H9 (cell line): ENCODE data around the gene FAM174B. TPM values are rescaled to one million over a fixed set of nuclear protein-coding genes. Genes with fewer than 3 reads are reported as not detected.

ENCODE experiments used
- DNase-seq: peaks from one replicate; pipeline ENCODE4 v3.0.0-alpha.2; 2017
- H2AFZ ChIP-seq: one replicate; pipeline ENCODE4 v1.6.1; 2013; ENCODE audit warnings: mild to moderate bottlenecking, low read length, control low read depth, moderate library complexity
- H2AK5ac ChIP-seq: 2 replicates; pipeline ENCODE4 v1.6.1; 2013; ENCODE audit warnings: low read length, control low read depth, mixed read lengths; ENCODE audit not compliant: insufficient read length
- H2BK120ac ChIP-seq: one replicate; pipeline ENCODE4 v1.6.1; 2013; ENCODE audit warnings: low read depth, mild to moderate bottlenecking, low read length, control low read depth, inconsistent platforms; ENCODE audit not compliant: poor library complexity, severe bottlenecking
- H2BK12ac ChIP-seq: 2 replicates; pipeline ENCODE4 v1.6.1; 2013; ENCODE audit warnings: low read length, control low read depth, mixed read lengths, low read depth; ENCODE audit not compliant: insufficient read length
- H2BK15ac ChIP-seq: 2 replicates; pipeline ENCODE4 v1.6.1; 2013; ENCODE audit warnings: low read depth, low read length, control low read depth
- H2BK20ac ChIP-seq: one replicate; pipeline ENCODE4 v1.6.1; 2013; ENCODE audit warnings: low read depth, mild to moderate bottlenecking, low read length, control low read depth, inconsistent platforms; ENCODE audit not compliant: poor library complexity, severe bottlenecking
- H2BK5ac ChIP-seq: 2 replicates; pipeline ENCODE4 v1.6.1; 2013; ENCODE audit warnings: low read length, control low read depth, mixed read lengths; ENCODE audit not compliant: insufficient read length
- H3K14ac ChIP-seq: 2 replicates; pipeline ENCODE4 v1.6.1; 2013; ENCODE audit warnings: low read length, control low read depth; ENCODE audit not compliant: insufficient read depth
- H3K18ac ChIP-seq: 2 replicates; pipeline ENCODE4 v1.6.1; 2013; ENCODE audit warnings: low read depth, mild to moderate bottlenecking, mixed read lengths, low read length, control low read depth; ENCODE audit not compliant: insufficient read length
- H3K23ac ChIP-seq: 2 replicates; pipeline ENCODE4 v1.6.1; 2013; ENCODE audit warnings: low read length, control low read depth, mixed read lengths, low read depth; ENCODE audit not compliant: insufficient read length
- H3K23me2 ChIP-seq: 2 replicates; pipeline ENCODE4 v1.6.1; 2013; ENCODE audit warnings: low read depth, mild to moderate bottlenecking, mixed read lengths, low read length, control low read depth; ENCODE audit not compliant: insufficient read length, poor library complexity, severe bottlenecking
- H3K27ac ChIP-seq: 2 replicates; pipeline ENCODE4 v1.5.1; 2013; ENCODE audit warnings: low read length, control low read depth, mixed read lengths, low read depth; ENCODE audit not compliant: insufficient read length
- H3K27me3 ChIP-seq: 2 replicates; pipeline ENCODE4 v1.6.1; 2013; ENCODE audit warnings: low read length, control low read depth, inconsistent platforms; ENCODE audit not compliant: insufficient read depth
- H3K4ac ChIP-seq: 2 replicates; pipeline ENCODE4 v1.6.1; 2013; ENCODE audit warnings: low read depth, mild to moderate bottlenecking, control low read depth, inconsistent platforms, low read length, moderate library complexity
- H3K4me1 ChIP-seq: 2 replicates; pipeline ENCODE4 v1.6.1; 2013; ENCODE audit warnings: low read length, control low read depth, inconsistent platforms; ENCODE audit not compliant: insufficient read depth
- H3K4me2 ChIP-seq: 2 replicates; pipeline ENCODE4 v1.6.1; 2013; ENCODE audit warnings: low read length, control low read depth, mixed read lengths; ENCODE audit not compliant: insufficient read length, insufficient read depth
- H3K56ac ChIP-seq: 2 replicates; pipeline ENCODE4 v1.6.1; 2013; ENCODE audit warnings: low read depth, mild to moderate bottlenecking, mixed read lengths, low read length, control low read depth; ENCODE audit not compliant: insufficient read length
- H3K79me1 ChIP-seq: 2 replicates; pipeline ENCODE4 v1.6.1; 2013; ENCODE audit warnings: low read depth, mild to moderate bottlenecking, moderate library complexity, low read length, control low read depth, inconsistent platforms; ENCODE audit not compliant: insufficient read depth, poor library complexity, severe bottlenecking
- H3K79me2 ChIP-seq: 2 replicates; pipeline ENCODE4 v1.6.1; 2013; ENCODE audit warnings: low read length, control low read depth, inconsistent platforms; ENCODE audit not compliant: insufficient read depth
- H3K9ac ChIP-seq: 2 replicates; pipeline ENCODE4 v1.6.1; 2013; ENCODE audit warnings: low read length, control low read depth, mixed read lengths; ENCODE audit not compliant: insufficient read length; ENCODE audit errors: extremely low read depth
- H3K9me3 ChIP-seq: one replicate; pipeline ENCODE4 v1.6.1; 2013; ENCODE audit warnings: low read depth, low read length, inconsistent platforms; ENCODE audit not compliant: control insufficient read depth
- H3T11ph ChIP-seq: one replicate; pipeline ENCODE4 v1.6.1; 2013; ENCODE audit warnings: mild to moderate bottlenecking, low read length, control low read depth, inconsistent platforms
- H4K20me1 ChIP-seq: one replicate; pipeline ENCODE4 v1.6.1; 2013; ENCODE audit not compliant: control insufficient read depth, insufficient read length, insufficient read depth
- H4K5ac ChIP-seq: 2 replicates; pipeline ENCODE4 v1.6.1; 2013; ENCODE audit warnings: low read depth, mild to moderate bottlenecking, mixed read lengths, low read length, control low read depth; ENCODE audit not compliant: insufficient read length
- H4K8ac ChIP-seq: replicated peaks from 2 replicates; pipeline ENCODE4 v1.6.1; 2013; ENCODE audit warnings: low read length, control low read depth, mixed read lengths, low read depth; ENCODE audit not compliant: insufficient read length
- H4K91ac ChIP-seq: 2 replicates; pipeline ENCODE4 v1.6.1; 2013; ENCODE audit warnings: low read depth, mild to moderate bottlenecking, moderate library complexity, mixed read lengths, low read length, control low read depth; ENCODE audit not compliant: insufficient read length
- H3K27ac Mint-ChIP-seq, 3 experiments: 2 replicates in 2 of 3; 3 replicates in 1 of 3; pipeline ENCODE4 v1.8.0; 2020 to 2021; ENCODE audit warnings: mixed read lengths in 3 of 3, mild to moderate bottlenecking in 1 of 3, moderate library complexity in 1 of 3
- H3K27me3 Mint-ChIP-seq: 2 replicates; pipeline ENCODE4 v1.8.0; 2021; ENCODE audit warnings: low read depth, mild to moderate bottlenecking, moderate library complexity, mixed read lengths
- H3K36me3 Mint-ChIP-seq, 3 experiments: 2 replicates in 2 of 3; 3 replicates in 1 of 3; pipeline ENCODE4 v1.8.0; 2020 to 2021; ENCODE audit warnings: low read depth in 3 of 3, mixed read lengths in 3 of 3; ENCODE audit not compliant: insufficient read depth in 1 of 3
- H3K4me1 Mint-ChIP-seq, 2 experiments: 2 replicates each; pipeline ENCODE4 v1.8.0; 2020; ENCODE audit warnings: mixed read lengths in 2 of 2
- H3K4me3 Mint-ChIP-seq, 2 experiments: 2 replicates in 1 of 2; 3 replicates in 1 of 2; pipeline ENCODE4 v1.8.0; 2020 to 2021; ENCODE audit warnings: mild to moderate bottlenecking in 2 of 2, mixed read lengths in 2 of 2, moderate library complexity in 1 of 2
- H3K9me3 Mint-ChIP-seq, 2 experiments: 2 replicates in 1 of 2; 3 replicates in 1 of 2; pipeline ENCODE4 v1.8.0; 2020; ENCODE audit warnings: mild to moderate bottlenecking in 2 of 2, mixed read lengths in 2 of 2, moderate library complexity in 1 of 2
- CTCF ChIP-seq: fragments of 200-600 bp; sonication (generic); conservative IDR thresholded peaks from 3 replicates; pipeline ENCODE4 v1.8.0; 2021; ENCODE audit warnings: antibody characterized with exemption, mild to moderate bottlenecking
- WGBS: extraction: QIAGEN DNeasy Blood & Tissue Kit; methylation state at CpG from one replicate; pipeline ENCODE4 v1.1.7; 2013; ENCODE audit warnings: missing lambda C conversion rate, low lambda C conversion rate, mixed read lengths; ENCODE audit not compliant: insufficient read length; ENCODE audit errors: extremely low coverage; 5-methylcytosine and 5-hydroxymethylcytosine counted together
- total RNA-seq: library from RNA; stranded (reverse); gene quantifications from 2 replicates; pipeline ENCODE4 v1.2.1, GENCODE V29; 2021

The FAM174B gene
- total RNA-seq, 1 experiment from 2014 or later = 38.0 TPM

DNA sequence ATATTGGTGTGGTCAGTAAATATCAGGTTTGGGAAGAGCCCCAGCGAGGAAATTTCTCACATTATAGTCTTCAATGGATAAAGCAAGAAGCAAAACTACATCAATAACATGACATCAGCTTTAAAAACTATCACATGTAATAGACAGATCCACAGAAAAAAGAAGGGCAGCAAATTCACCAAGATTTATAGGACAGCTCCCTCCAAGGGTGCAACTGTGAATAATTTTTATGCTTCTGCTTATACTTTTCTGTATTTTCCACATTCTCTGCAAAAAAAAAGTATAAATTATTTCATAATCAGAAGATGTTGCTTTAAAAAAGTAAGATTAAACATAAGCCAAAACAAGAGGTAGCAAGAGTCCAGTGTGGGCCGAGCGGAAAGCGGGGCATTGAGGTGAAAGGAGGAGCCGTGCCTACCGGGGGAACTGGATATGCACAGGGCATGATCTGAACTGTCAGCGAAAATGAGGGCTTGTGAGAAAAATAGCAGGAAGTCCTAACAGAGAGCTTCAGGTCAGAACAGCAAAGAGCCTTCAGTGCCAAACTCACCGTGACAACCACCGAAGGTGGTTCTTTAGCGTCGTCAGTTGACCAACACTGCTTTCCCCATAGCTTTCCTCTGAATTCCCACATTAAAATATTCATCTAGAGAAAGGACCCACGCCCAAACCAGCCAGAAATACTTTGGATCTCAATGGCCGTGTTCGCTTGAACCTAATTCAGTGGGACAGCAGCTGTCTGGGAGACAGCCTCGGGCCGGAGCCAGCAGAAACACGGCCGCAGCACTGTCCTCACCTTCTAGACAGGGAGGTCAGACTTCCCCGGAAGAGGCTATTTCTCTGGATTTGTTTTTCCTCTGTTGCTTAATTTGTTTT lies 59.8 kb downstream of the FAM174B start:
- H2AK5ac ChIP-seq = no peak overlapping the region
- no peak overlapping the region for H3T11ph ChIP-seq
- H3K14ac ChIP-seq = no peak overlapping the region
- no peak overlapping the region for H2BK5ac ChIP-seq
- H3K27ac Mint-ChIP-seq = no peak overlapping the region; a peak in 1 of 7 replicates
- H2BK12ac ChIP-seq = no peak overlapping the region
- H3K4me2 ChIP-seq = no peak overlapping the region
- H4K20me1 ChIP-seq = no peaks in the 10 kb centered on the region
- H3K4me1 Mint-ChIP-seq = 0 out of 4 replicates have a peak, but pooled peaks cover 0 to 3% of the 10 kb centered on the region in 2 experiments
- no peak overlapping the region for H3K9ac ChIP-seq
- no peak overlapping the region for H2AFZ ChIP-seq
- no peaks in the 10 kb centered on the region for H3K9me3 ChIP-seq
- no peak overlapping the region for H3K4me3 Mint-ChIP-seq
- no peaks in the 10 kb centered on the region for H3K27me3 ChIP-seq
- H4K8ac ChIP-seq = no peak overlapping the region
- no peaks in the 10 kb centered on the region for H3K9me3 Mint-ChIP-seq
- no peak overlapping the region for H2BK15ac ChIP-seq
- H4K5ac ChIP-seq = no peak overlapping the region
- no peaks in the 10 kb centered on the region for H3K79me2 ChIP-seq
- TF ChIP-seq CTCF = no peak
- no peaks in the 10 kb centered on the region for H3K36me3 Mint-ChIP-seq
- H4K91ac ChIP-seq = no peak overlapping the region
- no CpG with 5 or more reads among the region's 19 CpGs for WGBS
- H3K79me1 ChIP-seq = no peaks in the 10 kb centered on the region
- no peak overlapping the region for H3K18ac ChIP-seq
- no peaks in the 10 kb centered on the region for H3K4me1 ChIP-seq
- H3K4ac ChIP-seq = no peak overlapping the region
- DNase-seq = no peak
- no peak overlapping the region for H3K27ac ChIP-seq
- H2BK20ac ChIP-seq = no peak overlapping the region
- H3K23me2 ChIP-seq = no peaks in the 10 kb centered on the region
- no peak overlapping the region for H2BK120ac ChIP-seq
- H3K27me3 Mint-ChIP-seq = peaks cover 2% of the 10 kb centered on the region; the same call in 1 of the 2 replicates
- no peak overlapping the region for H3K56ac ChIP-seq
- H3K23ac ChIP-seq = no peak overlapping the region
